Suprapubic skin (tissue), 4 donors: Measurements from ENCODE around the gene TIMP2. TPM values are rescaled to one million over a fixed set of nuclear protein-coding genes. Genes with fewer than 3 reads are reported as not detected.

ENCODE experiments used
- DNase-seq, 2 donors: peaks; one replicate each; pipeline ENCODE4 v3.0.0-alpha.2; 2019; ENCODE audit warnings: low spot score in 2 of 2
- H3K27ac ChIP-seq: fragments of 200-600 bp; sonication (generic); one replicate; pipeline ENCODE4 v1.5.1; 2019
- H3K27me3 ChIP-seq: fragments of 200-600 bp; sonication (generic); one replicate; pipeline ENCODE4 v1.5.1; 2019
- H3K36me3 ChIP-seq: fragments of 200-600 bp; sonication (generic); one replicate; pipeline ENCODE4 v1.5.1; 2019
- H3K4me1 ChIP-seq: fragments of 200-600 bp; sonication (generic); one replicate; pipeline ENCODE4 v1.5.1; 2019
- H3K4me3 ChIP-seq: fragments of 200-600 bp; sonication (generic); one replicate; pipeline ENCODE4 v1.5.1; 2019; ENCODE audit warnings: mild to moderate bottlenecking
- H3K9me3 ChIP-seq: fragments of 200-600 bp; sonication (generic); one replicate; pipeline ENCODE4 v1.5.1; 2019
- CTCF ChIP-seq, 2 donors: fragments of 200-600 bp in 1 of 2; fragments of 450-650 bp in 1 of 2; sonication (generic) in 1 of 2; IDR thresholded peaks; one replicate each; pipeline ENCODE4 v1.5.1; 2016 to 2019; ENCODE audit warnings: antibody characterized with exemption in 2 of 2, mild to moderate bottlenecking in 1 of 2, moderate library complexity in 1 of 2
- EP300 ChIP-seq: sonication (generic); formaldehyde crosslinking; IDR thresholded peaks from one replicate; pipeline ENCODE4 v1.6.1; 2017; ENCODE audit warnings: antibody characterized with exemption
- POLR2A ChIP-seq, 2 donors: fragments of 450-650 bp; IDR thresholded peaks; one replicate each; pipeline ENCODE4 v1.6.1; 2017; ENCODE audit warnings: antibody characterized with exemption in 2 of 2, mild to moderate bottlenecking in 2 of 2, moderate library complexity in 2 of 2
- POLR2AphosphoS5 ChIP-seq, 3 donors: sonication (generic); formaldehyde crosslinking; IDR thresholded peaks; one replicate each; pipeline ENCODE4 v1.6.1; 2017; ENCODE audit warnings: antibody characterized with exemption in 3 of 3
- WGBS: methylation state at CpG from one replicate; pipeline ENCODE4 v1.1.5; 2018; 5-methylcytosine and 5-hydroxymethylcytosine counted together
- total RNA-seq, 4 donors: library from RNA; depleted of rRNA; stranded (reverse); fragments of >200 nt; gene quantifications; one replicate each; pipeline ENCODE4 v1.1.0, GENCODE V29; 2016

The TIMP2 gene
- total RNA-seq, result 100 to 1,000 TPM in 1 of 4 donors, 10 to 100 TPM in 3; 48.4 to 114 (median 76.0) TPM

- peaks cover 55% of the 10 kb centered on the region for H3K4me1 ChIP-seq
- peak in 1 of 2 donors; percentile 28 for TF ChIP-seq POLR2A (IDR thresholded peaks at IDR 0.05)
- peak in 2 of 3 donors; percentile 33 to 59 for TF ChIP-seq POLR2AphosphoS5 (IDR thresholded peaks at IDR 0.05)
- TF ChIP-seq CTCF (IDR thresholded peaks at IDR 0.05), result peak in 1 of 2 donors; percentile 38
- TF ChIP-seq EP300, result no peak
- WGBS, result 0% methylated on average over 10 of the region's 52 CpGs
- DNase-seq, result peak; percentile 93 to 94
- H3K27ac ChIP-seq, result peak within 1 kb of the TSS; percentile 95
- peak within 1 kb of the TSS; percentile 79 for H3K4me3 ChIP-seq
- no peaks in the 10 kb centered on the region for H3K27me3 ChIP-seq
- H3K36me3 ChIP-seq, result no peaks in the 10 kb centered on the region
- no peaks in the 10 kb centered on the region for H3K9me3 ChIP-seq
Observed at GRCh38 chr17:78925234-78925633, at the start of gene TIMP2. TSS of gene TIMP2 (minus strand) at chr17:78925387. CDS start at chr17:78925088, 299 bp downstream.

- Histone ChIP-seq H3K9me3 (no peaks in the 10 kb centered on the region), H3K4me1 (peaks cover 55% of the 10 kb centered on the region), H3K27ac (no peak overlapping the region), H3K4me3 (no peak overlapping the region), H3K36me3 (no peaks in the 10 kb centered on the region), H3K27me3 (no peaks in the 10 kb centered on the region)
- TF ChIP-seq POLR2AphosphoS5 (IDR thresholded peaks at IDR 0.05) (no peak), POLR2A (IDR thresholded peaks at IDR 0.05) (no peak), CTCF (IDR thresholded peaks at IDR 0.05) (no peak), EP300 (no peak)
- no peak for DNase-seq
- 77% methylated on average over 19 of the region's 23 CpGs for WGBS
Observed at GRCh38 chr17:78973792-78974520, 48.8 kb upstream of the TIMP2 start.

GRCh38 chr17:78973196-78973595, 48.0 kb upstream of the TIMP2 start:
- TF ChIP-seq EP300 (no peak), POLR2A (IDR thresholded peaks at IDR 0.05) (no peak), POLR2AphosphoS5 (IDR thresholded peaks at IDR 0.05) (no peak)

GRCh38 chr17:78972507-78973105, 47.4 kb upstream of the TIMP2 start:
- TF ChIP-seq POLR2AphosphoS5 (IDR thresholded peaks at IDR 0.05), result no peak
- no peak for TF ChIP-seq POLR2A (IDR thresholded peaks at IDR 0.05)
- TF ChIP-seq EP300, result no peak
- no peak for TF ChIP-seq CTCF (IDR thresholded peaks at IDR 0.05)
- Histone ChIP-seq H3K27me3 (no peaks in the 10 kb centered on the region), H3K4me3 (no peak overlapping the region), H3K4me1 (peaks cover 45% of the 10 kb centered on the region), H3K9me3 (no peaks in the 10 kb centered on the region), H3K27ac (no peak overlapping the region), H3K36me3 (no peaks in the 10 kb centered on the region)
- DNase-seq, result no peak
- 87% methylated on average over 11 of the region's 15 CpGs for WGBS

More at GRCh38 chr17:78973196-78973595, 48.0 kb upstream of the TIMP2 start:
- Histone ChIP-seq H3K4me3 (no peak overlapping the region), H3K9me3 (no peaks in the 10 kb centered on the region), H3K27me3 (no peaks in the 10 kb centered on the region), H3K4me1 (peaks cover 48% of the 10 kb centered on the region), H3K36me3 (no peaks in the 10 kb centered on the region), H3K27ac (no peak overlapping the region)
- no peak for DNase-seq
- WGBS, result no CpG with 5 or more reads among the region's 11 CpGs

- peaks cover 39% of the 10 kb centered on the region for H3K4me1 ChIP-seq
- no peaks in the 10 kb centered on the region for H3K27me3 ChIP-seq
- DNase-seq, result no peak
- no peaks in the 10 kb centered on the region for H3K36me3 ChIP-seq
- no peaks in the 10 kb centered on the region for H3K9me3 ChIP-seq
- TF ChIP-seq EP300 (no peak), POLR2AphosphoS5 (IDR thresholded peaks at IDR 0.05) (no peak), POLR2A (IDR thresholded peaks at IDR 0.05) (no peak), CTCF (IDR thresholded peaks at IDR 0.05) (no peak)
- 81% methylated on average over 15 of the region's 22 CpGs for WGBS
- no peak overlapping the region for H3K27ac ChIP-seq
- no peak overlapping the region for H3K4me3 ChIP-seq
Observed at GRCh38 chr17:78971756-78972506, 46.7 kb upstream of the TIMP2 start.
